Activated effector memory CD4-positive, alpha-beta T cell treated with Interleukin-2 at 50 U/mL for 16 hours (primary cell): Measurements from ENCODE around the gene FAM13B.
"Not testable (repeated sequence)": the region's sequence is repeated elsewhere in the genome, so short reads cannot be mapped to it uniquely, and the experiment has no call there.

Experiments
- DNase-seq: peaks from one replicate; pipeline ENCODE4 v3.0.0-alpha.2; 2020

Gene FAM13B

GRCh38 chr5:138033907-138034306, 1.0 kb upstream of the FAM13B start:
- no peak for DNase-seq

- DNase-seq: no peak
Measured at GRCh38 chr5:138033386-138033808, 518 bp upstream of the FAM13B start.

GRCh38 chr5:138032028-138032571, 779 bp downstream of the FAM13B start:
- no peak for DNase-seq

GRCh38 chr5:138029944-138030343, 2.9 kb downstream of the FAM13B start:
- no peak for DNase-seq

GRCh38 chr5:138029501-138029900, 3.4 kb downstream of the FAM13B start:
- no peak for DNase-seq

- DNase-seq: no peak
Measured at GRCh38 chr5:138028971-138029365, 3.9 kb downstream of the FAM13B start.

- not testable (repeated sequence) for DNase-seq
Measured at GRCh38 chr5:138028262-138028970, 4.5 kb downstream of the FAM13B start.

- DNase-seq: not testable (repeated sequence)
Measured at GRCh38 chr5:138026793-138027192, 6.1 kb downstream of the FAM13B start.

GRCh38 chr5:138025285-138025684, 7.6 kb downstream of the FAM13B start:
- no peak for DNase-seq

- no peak for DNase-seq
Measured at GRCh38 chr5:138024117-138024516, 8.8 kb downstream of the FAM13B start.

- DNase-seq: no peak
Measured at GRCh38 chr5:138022912-138023311, 10.0 kb downstream of the FAM13B start.

- DNase-seq: no peak
Measured at GRCh38 chr5:138021771-138022170, 11.1 kb downstream of the FAM13B start.

GRCh38 chr5:138018849-138019248, 14.0 kb downstream of the FAM13B start:
- no peak for DNase-seq

GRCh38 chr5:138015916-138016315, 17.0 kb downstream of the FAM13B start:
- DNase-seq: no peak

- no peak for DNase-seq
Measured at GRCh38 chr5:138011991-138012390, 20.9 kb downstream of the FAM13B start.

GRCh38 chr5:138000102-138000723, 32.7 kb downstream of the FAM13B start:
- DNase-seq: no peak

- DNase-seq: no peak
Measured at GRCh38 chr5:137997726-137998213, 35.1 kb downstream of the FAM13B start.

- no peak for DNase-seq
Measured at GRCh38 chr5:137995749-137996128, 37.1 kb downstream of the FAM13B start.

- no peak for DNase-seq
Measured at GRCh38 chr5:137995077-137995748, 37.7 kb downstream of the FAM13B start.

GRCh38 chr5:137994556-137994955, 38.3 kb downstream of the FAM13B start:
- no peak for DNase-seq

GRCh38 chr5:137989419-137989818, 43.5 kb downstream of the FAM13B start:
- no peak for DNase-seq

- no peak for DNase-seq
Measured at GRCh38 chr5:137975208-137975607, 57.7 kb downstream of the FAM13B start.

- not testable (repeated sequence) for DNase-seq
Measured at GRCh38 chr5:137970384-137970783, 62.5 kb downstream of the FAM13B start.

GRCh38 chr5:137960819-137961218, 72.1 kb downstream of the FAM13B start:
- no peak for DNase-seq
